SK-N-SH treated with all-trans-retinoic acid at 6 μM for 48 hours (cell line): Measurements from ENCODE around the gene FASTKD3.
"Not testable (repeated sequence)": the region's sequence is repeated elsewhere in the genome, so short reads cannot be mapped to it uniquely, and the experiment has no call there.

Experiments
- ATAC-seq: fragments of 200-7000 bp; cut with Tn5 transposase; 3 replicates; pipeline ENCODE4 v1.9.1; 2020; ENCODE audit warnings: mild to moderate bottlenecking, moderate library complexity
- ARNTL ChIP-seq: fragments of 450-650 bp; formaldehyde crosslinking; IDR thresholded peaks from 2 replicates; pipeline ENCODE4 v1.5.0; 2020; ENCODE audit warnings: low read depth, mild to moderate bottlenecking, moderate library complexity, borderline replicate concordance
- CSDC2 ChIP-seq: fragments of 250-450 bp; sonication (Bioruptor Pico); IDR thresholded peaks from 2 replicates; pipeline ENCODE4 v1.5.0; 2020; ENCODE audit warnings: mild to moderate bottlenecking, moderate library complexity
- GLIS3 ChIP-seq: fragments of 250-450 bp; sonication (Bioruptor Pico); IDR thresholded peaks from 2 replicates; pipeline ENCODE4 v1.5.0; 2020; ENCODE audit warnings: mild to moderate bottlenecking, moderate library complexity
- ISL1 ChIP-seq: fragments of 250-450 bp; sonication (Bioruptor Pico); IDR thresholded peaks from 2 replicates; pipeline ENCODE4 v2.1.2; 2022; ENCODE audit warnings: mild to moderate bottlenecking, moderate library complexity
- OSR1 ChIP-seq: fragments of 250-450 bp; sonication (Bioruptor Pico); IDR thresholded peaks from 2 replicates; pipeline ENCODE4 v1.8.0; 2022; ENCODE audit warnings: moderate library complexity, mild to moderate bottlenecking, inconsistent platforms
- PPARA ChIP-seq: fragments of 250-450 bp; sonication (Bioruptor Pico); IDR thresholded peaks from 2 replicates; pipeline ENCODE4 v1.5.0; 2020; ENCODE audit warnings: mild to moderate bottlenecking, borderline replicate concordance
- RARB ChIP-seq: fragments of 250-450 bp; sonication (Bioruptor Pico); IDR thresholded peaks from 2 replicates; pipeline ENCODE4 v1.8.0; 2021; ENCODE audit warnings: mild to moderate bottlenecking, moderate library complexity
- SNAI2 ChIP-seq: fragments of 250-450 bp; sonication (Bioruptor Pico); IDR thresholded peaks from 2 replicates; pipeline ENCODE4 v1.5.0; 2020; ENCODE audit warnings: mild to moderate bottlenecking, moderate library complexity
- TCF4 ChIP-seq: fragments of 250-450 bp; sonication (Bioruptor Pico); IDR thresholded peaks from 2 replicates; pipeline ENCODE4 v1.8.0; 2021; ENCODE audit warnings: mild to moderate bottlenecking, moderate library complexity, borderline replicate concordance
- TOX ChIP-seq: fragments of 250-450 bp; sonication (Bioruptor Pico); IDR thresholded peaks from 2 replicates; pipeline ENCODE4 v1.8.0; 2021; ENCODE audit warnings: mild to moderate bottlenecking, moderate library complexity, borderline replicate concordance
- ZC3H10 ChIP-seq: fragments of 250-450 bp; sonication (Bioruptor Pico); IDR thresholded peaks from 2 replicates; pipeline ENCODE4 v1.5.1; 2021; ENCODE audit warnings: mild to moderate bottlenecking, moderate library complexity
- ZNF565 ChIP-seq: fragments of 450-650 bp; formaldehyde crosslinking; conservative IDR thresholded peaks from 2 replicates; pipeline ENCODE4 v1.5.0; 2020; ENCODE audit warnings: low read depth, mild to moderate bottlenecking, moderate library complexity
- ZNF70 ChIP-seq: fragments of 450-650 bp; formaldehyde crosslinking; IDR thresholded peaks from 2 replicates; pipeline ENCODE4 v1.5.0; 2020; ENCODE audit warnings: mild to moderate bottlenecking, moderate library complexity
- ZNF8 ChIP-seq: fragments of 450-650 bp; formaldehyde crosslinking; IDR thresholded peaks from 2 replicates; pipeline ENCODE4 v1.5.0; 2020; ENCODE audit warnings: mild to moderate bottlenecking, moderate library complexity
- TF ChIP-seq, protein P1 (sequence below): fragments of 250-450 bp; sonication (Bioruptor Pico); IDR thresholded peaks from 2 replicates; pipeline ENCODE4 v1.5.0; 2020; ENCODE audit warnings: mild to moderate bottlenecking, moderate library complexity
- TF ChIP-seq, protein P2 (sequence below): fragments of 250-450 bp; sonication (Bioruptor Pico); IDR thresholded peaks from 2 replicates; pipeline ENCODE4 v1.8.0; 2021; ENCODE audit warnings: low read depth, mild to moderate bottlenecking, moderate library complexity, borderline replicate concordance
- TF ChIP-seq, protein P3 (sequence below): fragments of 250-450 bp; sonication (Bioruptor Pico); IDR thresholded peaks from 2 replicates; pipeline ENCODE4 v1.8.0; 2020; ENCODE audit warnings: mild to moderate bottlenecking, moderate library complexity, borderline replicate concordance
- TF ChIP-seq, protein P4 (sequence below): fragments of 250-450 bp; sonication (Bioruptor Pico); IDR thresholded peaks from 2 replicates; pipeline ENCODE4 v1.5.1; 2020; ENCODE audit warnings: low read depth, mild to moderate bottlenecking, moderate library complexity
- TF ChIP-seq, protein P5 (sequence below): fragments of 250-450 bp; sonication (Bioruptor Pico); IDR thresholded peaks from 2 replicates; pipeline ENCODE4 v1.5.1; 2021; ENCODE audit warnings: mild to moderate bottlenecking, moderate library complexity

FASTKD3 gene, protein sequence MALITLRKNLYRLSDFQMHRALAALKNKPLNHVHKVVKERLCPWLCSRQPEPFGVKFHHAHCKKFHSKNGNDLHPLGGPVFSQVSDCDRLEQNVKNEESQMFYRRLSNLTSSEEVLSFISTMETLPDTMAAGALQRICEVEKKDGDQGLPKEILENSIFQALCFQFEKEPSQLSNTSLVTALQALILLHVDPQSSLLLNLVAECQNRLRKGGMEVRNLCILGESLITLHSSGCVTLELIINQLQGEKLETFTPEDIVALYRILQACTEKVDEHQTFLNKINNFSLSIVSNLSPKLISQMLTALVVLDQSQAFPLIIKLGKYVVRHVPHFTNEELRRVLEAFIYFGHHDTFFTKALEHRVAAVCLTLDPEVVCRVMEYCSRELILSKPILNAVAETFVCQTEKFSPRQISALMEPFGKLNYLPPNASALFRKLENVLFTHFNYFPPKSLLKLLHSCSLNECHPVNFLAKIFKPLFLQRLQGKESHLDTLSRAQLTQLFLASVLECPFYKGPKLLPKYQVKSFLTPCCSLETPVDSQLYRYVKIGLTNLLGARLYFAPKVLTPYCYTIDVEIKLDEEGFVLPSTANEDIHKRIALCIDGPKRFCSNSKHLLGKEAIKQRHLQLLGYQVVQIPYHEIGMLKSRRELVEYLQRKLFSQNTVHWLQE

DNA sequence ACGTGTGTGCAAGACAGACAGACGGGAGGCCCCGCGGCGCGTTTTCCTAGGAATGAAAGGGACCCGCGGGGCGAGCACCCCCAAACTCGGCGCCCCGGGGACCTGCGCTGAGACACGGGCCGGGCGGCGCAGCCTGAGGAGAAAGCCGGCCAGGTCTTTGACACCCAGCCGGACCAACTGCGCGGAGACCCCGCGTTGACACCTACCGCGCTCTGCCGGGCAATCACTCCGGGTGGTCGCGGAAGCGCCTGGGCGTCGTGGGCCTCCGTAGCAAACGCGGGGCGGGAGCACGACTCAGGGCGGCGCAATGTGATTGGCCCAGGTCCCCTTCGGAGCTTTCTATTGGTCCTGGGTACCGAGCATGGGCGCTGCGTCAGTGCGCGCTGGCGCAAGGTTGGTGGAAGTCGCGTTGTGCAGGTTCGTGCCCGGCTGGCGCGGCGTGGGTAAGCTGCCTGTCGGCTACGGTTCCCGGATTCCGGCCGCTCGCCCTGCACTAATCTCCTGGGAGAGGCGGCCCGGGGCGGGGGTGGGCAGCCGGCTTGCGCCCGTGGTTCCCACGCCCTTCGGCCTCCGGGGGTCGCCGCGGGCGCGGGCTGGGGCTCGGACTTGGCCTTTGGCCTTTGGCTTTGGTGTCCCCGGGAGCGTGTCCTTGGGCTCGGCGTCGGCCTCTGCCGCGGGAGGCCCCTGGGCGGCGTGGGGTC lies at the start of gene FASTKD3, which contains the start of gene MTRR:
Gene FASTKD3, minus strand, starts transcription at position 259 of the 701 bp plus-strand sequence. CDS start 948 bp downstream, outside the sequence.
Gene MTRR, plus strand, starts transcription at position 376 of the 701 bp plus-strand sequence. CDS start 1,647 bp downstream, outside the sequence.
- TF ChIP-seq, protein P1, sequence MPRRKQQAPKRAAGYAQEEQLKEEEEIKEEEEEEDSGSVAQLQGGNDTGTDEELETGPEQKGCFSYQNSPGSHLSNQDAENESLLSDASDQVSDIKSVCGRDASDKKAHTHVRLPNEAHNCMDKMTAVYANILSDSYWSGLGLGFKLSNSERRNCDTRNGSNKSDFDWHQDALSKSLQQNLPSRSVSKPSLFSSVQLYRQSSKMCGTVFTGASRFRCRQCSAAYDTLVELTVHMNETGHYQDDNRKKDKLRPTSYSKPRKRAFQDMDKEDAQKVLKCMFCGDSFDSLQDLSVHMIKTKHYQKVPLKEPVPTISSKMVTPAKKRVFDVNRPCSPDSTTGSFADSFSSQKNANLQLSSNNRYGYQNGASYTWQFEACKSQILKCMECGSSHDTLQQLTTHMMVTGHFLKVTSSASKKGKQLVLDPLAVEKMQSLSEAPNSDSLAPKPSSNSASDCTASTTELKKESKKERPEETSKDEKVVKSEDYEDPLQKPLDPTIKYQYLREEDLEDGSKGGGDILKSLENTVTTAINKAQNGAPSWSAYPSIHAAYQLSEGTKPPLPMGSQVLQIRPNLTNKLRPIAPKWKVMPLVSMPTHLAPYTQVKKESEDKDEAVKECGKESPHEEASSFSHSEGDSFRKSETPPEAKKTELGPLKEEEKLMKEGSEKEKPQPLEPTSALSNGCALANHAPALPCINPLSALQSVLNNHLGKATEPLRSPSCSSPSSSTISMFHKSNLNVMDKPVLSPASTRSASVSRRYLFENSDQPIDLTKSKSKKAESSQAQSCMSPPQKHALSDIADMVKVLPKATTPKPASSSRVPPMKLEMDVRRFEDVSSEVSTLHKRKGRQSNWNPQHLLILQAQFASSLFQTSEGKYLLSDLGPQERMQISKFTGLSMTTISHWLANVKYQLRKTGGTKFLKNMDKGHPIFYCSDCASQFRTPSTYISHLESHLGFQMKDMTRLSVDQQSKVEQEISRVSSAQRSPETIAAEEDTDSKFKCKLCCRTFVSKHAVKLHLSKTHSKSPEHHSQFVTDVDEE (CRISPR knock-in tag): no peak
- TF ChIP-seq ZNF565 (CRISPR knock-in tag): no peak
- TF ChIP-seq OSR1 (CRISPR knock-in tag): no peak
- TF ChIP-seq SNAI2 (CRISPR knock-in tag): no peak
- no peak for TF ChIP-seq RARB
- TF ChIP-seq PPARA: no peak
- TF ChIP-seq ISL1 (CRISPR knock-in tag): no peak
- TF ChIP-seq TCF4 (CRISPR knock-in tag): no peak
- TF ChIP-seq TOX: no peak
- no peak for TF ChIP-seq GLIS3 (CRISPR knock-in tag)
- ATAC-seq: peak; percentile 100

DNA sequence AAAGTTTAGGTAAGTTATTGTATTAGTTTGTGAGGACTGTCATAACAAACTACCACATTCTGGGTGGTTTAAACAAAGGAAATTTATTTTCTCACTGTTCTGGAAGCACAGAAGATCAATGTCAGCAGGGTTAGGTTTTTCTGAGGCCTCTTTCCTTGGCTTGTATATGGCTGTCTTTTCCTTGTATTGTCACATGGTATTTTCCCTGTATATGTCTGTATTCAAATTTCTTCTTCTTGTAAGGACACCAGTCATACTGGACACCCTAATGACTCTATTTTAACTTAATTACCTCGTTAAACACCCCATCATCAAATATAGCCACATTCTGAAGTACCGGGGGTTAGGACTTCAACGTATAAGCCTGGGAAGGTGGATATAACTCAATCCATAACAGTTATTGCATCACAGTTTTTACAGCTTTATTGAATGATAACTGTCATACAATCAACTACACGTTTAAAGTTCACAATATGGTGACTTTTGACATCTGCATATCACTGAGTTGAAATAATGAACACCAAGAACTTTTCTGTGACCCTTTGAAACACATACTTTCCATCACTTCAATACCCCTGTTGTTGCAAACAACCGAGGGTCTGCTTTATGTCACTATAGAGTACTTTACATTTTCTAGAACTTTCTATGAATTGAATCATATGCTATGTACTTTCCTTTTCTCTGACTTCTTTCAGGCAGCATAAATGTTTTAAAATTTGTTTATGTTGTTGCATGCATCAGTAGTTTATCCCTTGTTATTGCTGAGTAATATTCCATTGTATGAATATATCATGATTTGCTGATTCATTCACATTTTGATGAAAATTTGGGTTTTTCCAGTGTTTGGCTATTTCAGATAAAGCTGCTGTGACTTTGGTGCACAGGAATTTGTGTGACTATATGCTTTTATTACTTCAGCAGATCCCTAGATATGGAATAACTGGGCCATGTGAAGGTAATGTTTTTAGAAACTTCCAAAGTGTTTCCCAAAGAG lies 48.6 kb upstream of the FASTKD3 start:
- ATAC-seq: no peak
- TF ChIP-seq ZNF8 (CRISPR knock-in tag): no peak

DNA sequence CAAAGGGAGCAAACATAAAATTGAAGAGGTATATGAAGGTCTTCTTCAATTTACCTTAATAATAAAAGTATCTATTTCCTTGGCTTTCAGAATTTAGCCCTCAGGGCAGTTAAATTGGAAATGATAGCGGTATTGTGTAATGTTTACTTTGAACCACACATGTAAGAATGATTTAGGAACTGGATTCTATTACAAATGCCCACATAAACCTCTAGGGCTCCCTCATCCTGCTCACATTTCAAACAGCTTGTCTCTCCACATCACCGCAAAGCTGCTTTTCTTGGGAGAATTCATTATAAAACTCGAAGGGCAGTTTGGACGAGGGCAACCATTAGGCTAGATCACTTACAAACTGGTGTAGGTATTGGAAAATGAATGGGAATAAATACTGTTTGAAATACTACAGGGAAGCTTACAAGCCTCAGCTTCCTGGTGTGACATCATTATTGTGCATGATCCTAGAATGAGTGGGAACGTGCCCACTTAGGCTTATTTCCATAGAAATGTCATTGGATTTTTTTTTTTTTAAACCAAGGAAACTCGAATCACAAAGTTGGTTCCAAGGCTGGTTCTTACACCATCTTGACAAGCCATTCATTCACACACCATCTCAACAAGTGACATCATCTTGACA lies 47.5 kb upstream of the FASTKD3 start:
- TF ChIP-seq ARNTL (no peak), CSDC2 (CRISPR knock-in tag) (no peak), ZNF70 (CRISPR knock-in tag) (no peak), TOX (no peak), PPARA (no peak), ZNF565 (CRISPR knock-in tag) (no peak), ZC3H10 (CRISPR knock-in tag) (no peak), GLIS3 (CRISPR knock-in tag) (no peak), RARB (no peak), OSR1 (CRISPR knock-in tag) (no peak)
- TF ChIP-seq, protein P2, sequence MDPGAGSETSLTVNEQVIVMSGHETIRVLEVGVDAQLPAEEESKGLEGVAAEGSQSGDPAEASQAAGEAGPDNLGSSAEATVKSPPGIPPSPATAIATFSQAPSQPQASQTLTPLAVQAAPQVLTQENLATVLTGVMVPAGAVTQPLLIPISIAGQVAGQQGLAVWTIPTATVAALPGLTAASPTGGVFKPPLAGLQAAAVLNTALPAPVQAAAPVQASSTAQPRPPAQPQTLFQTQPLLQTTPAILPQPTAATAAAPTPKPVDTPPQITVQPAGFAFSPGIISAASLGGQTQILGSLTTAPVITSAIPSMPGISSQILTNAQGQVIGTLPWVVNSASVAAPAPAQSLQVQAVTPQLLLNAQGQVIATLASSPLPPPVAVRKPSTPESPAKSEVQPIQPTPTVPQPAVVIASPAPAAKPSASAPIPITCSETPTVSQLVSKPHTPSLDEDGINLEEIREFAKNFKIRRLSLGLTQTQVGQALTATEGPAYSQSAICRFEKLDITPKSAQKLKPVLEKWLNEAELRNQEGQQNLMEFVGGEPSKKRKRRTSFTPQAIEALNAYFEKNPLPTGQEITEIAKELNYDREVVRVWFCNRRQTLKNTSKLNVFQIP (CRISPR knock-in tag): no peak
- TF ChIP-seq, protein P3, sequence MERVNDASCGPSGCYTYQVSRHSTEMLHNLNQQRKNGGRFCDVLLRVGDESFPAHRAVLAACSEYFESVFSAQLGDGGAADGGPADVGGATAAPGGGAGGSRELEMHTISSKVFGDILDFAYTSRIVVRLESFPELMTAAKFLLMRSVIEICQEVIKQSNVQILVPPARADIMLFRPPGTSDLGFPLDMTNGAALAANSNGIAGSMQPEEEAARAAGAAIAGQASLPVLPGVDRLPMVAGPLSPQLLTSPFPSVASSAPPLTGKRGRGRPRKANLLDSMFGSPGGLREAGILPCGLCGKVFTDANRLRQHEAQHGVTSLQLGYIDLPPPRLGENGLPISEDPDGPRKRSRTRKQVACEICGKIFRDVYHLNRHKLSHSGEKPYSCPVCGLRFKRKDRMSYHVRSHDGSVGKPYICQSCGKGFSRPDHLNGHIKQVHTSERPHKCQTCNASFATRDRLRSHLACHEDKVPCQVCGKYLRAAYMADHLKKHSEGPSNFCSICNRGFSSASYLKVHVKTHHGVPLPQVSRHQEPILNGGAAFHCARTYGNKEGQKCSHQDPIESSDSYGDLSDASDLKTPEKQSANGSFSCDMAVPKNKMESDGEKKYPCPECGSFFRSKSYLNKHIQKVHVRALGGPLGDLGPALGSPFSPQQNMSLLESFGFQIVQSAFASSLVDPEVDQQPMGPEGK (CRISPR knock-in tag): no peak
- TF ChIP-seq, protein P4, sequence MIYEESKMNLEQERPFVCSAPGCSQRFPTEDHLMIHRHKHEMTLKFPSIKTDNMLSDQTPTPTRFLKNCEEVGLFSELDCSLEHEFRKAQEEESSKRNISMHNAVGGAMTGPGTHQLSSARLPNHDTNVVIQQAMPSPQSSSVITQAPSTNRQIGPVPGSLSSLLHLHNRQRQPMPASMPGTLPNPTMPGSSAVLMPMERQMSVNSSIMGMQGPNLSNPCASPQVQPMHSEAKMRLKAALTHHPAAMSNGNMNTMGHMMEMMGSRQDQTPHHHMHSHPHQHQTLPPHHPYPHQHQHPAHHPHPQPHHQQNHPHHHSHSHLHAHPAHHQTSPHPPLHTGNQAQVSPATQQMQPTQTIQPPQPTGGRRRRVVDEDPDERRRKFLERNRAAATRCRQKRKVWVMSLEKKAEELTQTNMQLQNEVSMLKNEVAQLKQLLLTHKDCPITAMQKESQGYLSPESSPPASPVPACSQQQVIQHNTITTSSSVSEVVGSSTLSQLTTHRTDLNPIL: no peak
- TF ChIP-seq, protein P5, sequence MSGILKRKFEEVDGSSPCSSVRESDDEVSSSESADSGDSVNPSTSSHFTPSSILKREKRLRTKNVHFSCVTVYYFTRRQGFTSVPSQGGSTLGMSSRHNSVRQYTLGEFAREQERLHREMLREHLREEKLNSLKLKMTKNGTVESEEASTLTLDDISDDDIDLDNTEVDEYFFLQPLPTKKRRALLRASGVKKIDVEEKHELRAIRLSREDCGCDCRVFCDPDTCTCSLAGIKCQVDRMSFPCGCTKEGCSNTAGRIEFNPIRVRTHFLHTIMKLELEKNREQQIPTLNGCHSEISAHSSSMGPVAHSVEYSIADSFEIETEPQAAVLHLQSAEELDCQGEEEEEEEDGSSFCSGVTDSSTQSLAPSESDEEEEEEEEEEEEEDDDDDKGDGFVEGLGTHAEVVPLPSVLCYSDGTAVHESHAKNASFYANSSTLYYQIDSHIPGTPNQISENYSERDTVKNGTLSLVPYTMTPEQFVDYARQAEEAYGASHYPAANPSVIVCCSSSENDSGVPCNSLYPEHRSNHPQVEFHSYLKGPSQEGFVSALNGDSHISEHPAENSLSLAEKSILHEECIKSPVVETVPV: no peak
- TF ChIP-seq, protein P1 (CRISPR knock-in tag): no peak
- ATAC-seq: no peak

DNA sequence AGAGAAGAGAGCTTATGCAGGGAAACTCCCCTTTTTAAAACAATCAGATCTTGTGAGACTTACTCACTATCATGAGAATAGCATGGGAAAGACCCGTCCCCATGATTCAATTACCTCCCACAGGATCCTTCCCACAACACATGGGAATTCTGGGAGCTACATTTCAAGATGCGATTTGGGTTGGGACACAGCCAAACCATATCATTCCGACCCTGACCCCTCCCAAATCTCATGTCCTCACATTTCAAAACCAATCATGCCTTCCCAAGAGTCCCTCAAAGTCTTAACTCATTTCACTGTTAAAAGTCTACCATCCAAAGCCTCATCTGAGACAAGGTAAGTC lies 42.6 kb upstream of the FASTKD3 start:
- ATAC-seq: not testable (repeated sequence)
